BJ (cell line): Measurements from ENCODE around the gene FN3KRP. TPM values are rescaled to one million over a fixed set of nuclear protein-coding genes. Genes with fewer than 3 reads are reported as not detected.

Experiments used
- CTCF ChIA-PET: fragments of 350-600 bp; formaldehyde crosslinking; extraction: SDS; loops from one replicate; lab custom pipeline; 2021; ENCODE audit warnings: antibody characterized with exemption, inconsistent platforms; lab: Yijun Ruan, JAX
- POLR2A ChIA-PET: fragments of 300-600 bp; sonication (Branson Sonifier 250); formaldehyde crosslinking; extraction: SDS; loops from one replicate; lab custom pipeline; 2021; ENCODE audit warnings: antibody characterized with exemption; lab: Charles Lee
- DNase-seq: peaks from one replicate; pipeline ENCODE4 v3.0.0-alpha.2; 2011; ENCODE audit warnings: low read depth
- H3K27me3 ChIP-seq: 2 replicates; pipeline ENCODE4 v1.6.0; 2011; ENCODE audit warnings: low read length; ENCODE audit not compliant: control insufficient read depth, insufficient read depth
- H3K36me3 ChIP-seq: 2 replicates; pipeline ENCODE4 v1.5.1; 2011; ENCODE audit warnings: low read length; ENCODE audit not compliant: control insufficient read depth, insufficient read depth
- H3K4me3 ChIP-seq: 2 replicates; pipeline ENCODE4 v1.5.1; 2011; ENCODE audit warnings: low read depth, mild to moderate bottlenecking, control low read depth, low read length
- CTCF ChIP-seq: IDR thresholded peaks from 2 replicates; pipeline ENCODE4 v1.5.1; 2011; ENCODE audit warnings: low read depth, mild to moderate bottlenecking, control low read depth, inconsistent platforms, low read length, moderate library complexity; ENCODE audit not compliant: insufficient read depth
- polyA plus RNA-seq: library from polyadenylated mRNA; depleted of rRNA; stranded (reverse); fragments of >200 nt; gene quantifications from 2 replicates; pipeline ENCODE4 v1.2.3, GENCODE V29; 2011

FN3KRP gene
- polyA plus RNA-seq, 1 experiment: 24.9 TPM

- no peak for DNase-seq
- POLR2A ChIA-PET: no interaction called here
- Histone ChIP-seq H3K4me3 (no peak overlapping the region), H3K36me3 (no peaks in the 10 kb centered on the region), H3K27me3 (no peaks in the 10 kb centered on the region)
- TF ChIP-seq CTCF: no peak
- CTCF ChIA-PET: interaction anchor here (0.6 kb wide), 1 partner anchor 55 kb away, joined by 3 read pairs; no protein-coding TSS in a partner anchor
These were observed 7.4 kb upstream of the FN3KRP start for GRCh38 chr17:82709024-82709675.

DNA sequence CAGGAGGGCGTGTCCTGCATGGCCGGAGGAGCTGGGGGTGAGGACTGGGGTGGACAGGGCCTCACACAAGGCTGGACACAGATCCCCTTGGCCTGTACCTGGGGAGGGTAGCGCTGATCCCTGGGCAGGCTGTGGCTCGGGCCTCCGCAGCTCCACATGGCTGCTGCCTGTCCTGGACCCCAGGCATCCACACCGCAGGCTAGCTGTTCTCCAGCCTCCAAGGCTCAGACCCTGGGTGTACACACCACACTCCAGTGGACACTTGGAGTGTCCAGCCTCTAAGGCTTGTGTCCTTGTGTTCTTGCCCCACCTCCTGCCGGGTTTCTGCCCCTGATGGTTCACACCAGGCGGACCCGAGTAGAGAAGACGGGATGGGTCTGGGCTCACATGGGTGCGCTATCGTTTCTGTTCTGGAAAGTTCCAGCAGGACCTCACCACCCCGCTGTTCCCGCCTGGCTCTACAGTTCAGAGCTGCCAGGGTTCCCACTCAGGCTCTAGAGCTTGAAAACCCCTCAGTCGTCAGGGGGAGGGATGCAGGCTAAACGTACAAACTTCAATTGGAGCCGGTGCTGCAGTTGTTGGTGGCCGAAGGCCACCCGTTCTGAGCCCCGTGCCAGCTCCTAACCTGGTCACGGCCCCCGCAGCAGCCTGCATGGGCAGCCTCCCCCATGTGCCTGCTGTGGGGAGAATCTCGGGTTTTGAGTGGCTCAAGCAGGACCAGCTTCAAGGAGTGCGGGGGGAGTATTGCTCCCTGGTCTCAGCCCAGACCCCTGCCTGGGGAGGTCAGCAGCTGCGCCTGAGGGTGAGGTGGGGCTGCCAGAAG is 6.6 kb upstream of the FN3KRP start:
- POLR2A ChIA-PET: no interaction called here
- no peak overlapping the region for H3K4me3 ChIP-seq
- no peaks in the 10 kb centered on the region for H3K36me3 ChIP-seq
- H3K27me3 ChIP-seq: no peaks in the 10 kb centered on the region
- TF ChIP-seq CTCF: no peak
- CTCF ChIA-PET: interaction anchor here (0.6 kb wide), 2 partner anchors 54 to 387 kb away, joined by 3 read pairs; no protein-coding TSS in a partner anchor
- DNase-seq: no peak

DNA sequence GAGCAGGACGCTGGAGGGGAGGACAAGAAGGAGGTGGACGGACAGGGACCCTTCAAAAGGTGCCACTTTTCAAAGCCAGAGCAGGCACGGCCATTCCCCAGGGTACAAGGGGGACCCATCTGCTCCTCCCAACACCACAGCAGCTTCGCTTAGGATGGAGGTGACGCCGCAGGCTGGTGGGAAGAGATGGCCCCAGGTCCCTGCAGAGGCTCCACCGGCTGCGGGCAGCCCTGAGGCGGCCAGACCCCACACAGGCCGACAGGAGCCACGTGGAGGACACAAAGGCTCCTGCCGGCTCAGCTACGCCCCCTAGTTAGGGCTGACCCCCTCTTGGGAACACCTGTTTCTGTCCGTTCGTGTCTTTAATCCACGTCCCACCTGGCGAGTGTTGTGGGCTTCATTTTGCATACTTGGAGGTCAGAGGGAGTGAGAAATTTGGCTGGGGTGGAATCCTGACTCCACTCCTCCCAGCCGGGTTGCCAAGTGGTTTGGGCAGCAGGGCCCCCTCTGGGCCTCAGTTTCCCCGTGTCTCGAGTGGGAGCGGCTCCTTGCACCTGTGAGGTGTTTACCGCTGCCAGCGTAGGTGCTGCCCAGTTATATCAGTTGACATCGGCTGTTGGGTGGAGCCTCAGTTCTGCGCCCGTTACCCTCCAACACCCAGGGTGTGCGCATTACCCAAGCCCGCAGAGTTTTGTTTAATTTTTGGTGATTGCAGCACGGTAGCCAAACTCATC is 5.8 kb upstream of the FN3KRP start:
- H3K27me3 ChIP-seq: no peaks in the 10 kb centered on the region
- no peaks in the 10 kb centered on the region for H3K36me3 ChIP-seq
- no peak overlapping the region for H3K4me3 ChIP-seq
- CTCF ChIA-PET: no interaction called here
- TF ChIP-seq CTCF: no peak
- POLR2A ChIA-PET: no interaction called here
- DNase-seq: no peak

GRCh38 chr17:82713071-82713723 is 3.3 kb upstream of the FN3KRP start:
- no peak overlapping the region for H3K4me3 ChIP-seq
- H3K36me3 ChIP-seq: no peaks in the 10 kb centered on the region
- ChIA-PET POLR2A (interaction anchor here (0.6 kb wide), 1 partner anchor 73 kb away, joined by 6 read pairs; no protein-coding TSS in a partner anchor), CTCF (no interaction called here)
- no peak for DNase-seq
- no peaks in the 10 kb centered on the region for H3K27me3 ChIP-seq
- TF ChIP-seq CTCF: no peak
